GM23248 (cell line): Measurements from ENCODE around the gene CDRT15.

Experiments
- EZH2 ChIP-seq: fragments of 200-600 bp; sonication (generic); IDR thresholded peaks from 2 replicates; pipeline ENCODE4 v1.6.1; 2018; ENCODE audit warnings: antibody characterized with exemption, mild to moderate bottlenecking; ENCODE audit not compliant: insufficient read depth, poor library complexity, severe bottlenecking
- EZH2phosphoT487 ChIP-seq: fragments of 200-600 bp; sonication (generic); IDR thresholded peaks from 2 replicates; pipeline ENCODE4 v1.6.1; 2018; ENCODE audit warnings: antibody characterized with exemption, moderate library complexity, mild to moderate bottlenecking, low read depth; ENCODE audit not compliant: insufficient read depth

- TF ChIP-seq EZH2 (no peak), EZH2phosphoT487 (no peak)
These were observed 25.4 kb downstream of the CDRT15 start for GRCh38 chr17:14211246-14211645.
